ENCODE results near the gene MPPED2. TPM values are rescaled to one million over a fixed set of nuclear protein-coding genes. Genes with fewer than 3 reads are reported as not detected.

Gene MPPED2
- total and polyA plus RNA-seq, 10 of the 15 experiments (the other 5 are each of a cell fraction or from before 2014, with no cell fraction given), result not detected

GRCh38 chr11:30395751-30396150 is 190.4 kb downstream of the MPPED2 start:
- Histone ChIP-seq H2AFZ (ENCODE audit: control insufficient read depth, low read depth, low read length) (no peak overlapping the region), H3K4me1 (ENCODE audit: control insufficient read depth, insufficient read depth, low read length) (no peaks in the 10 kb centered on the region), H3K27me3 (replicated peaks in 1 of 2; ENCODE audit: control insufficient read depth in 2 of 2, insufficient read depth in 2 of 2, low read length in 1 of 2) (no peaks in the 10 kb centered on the region; a peak in 1 of 4 replicates), H3K4me3 (no peak overlapping the region), H4K20me1 (ENCODE audit: control insufficient read depth, insufficient read depth) (no peaks in the 10 kb centered on the region), H3K9me3 (replicated peaks; ENCODE audit: control insufficient read depth, insufficient read depth, low read length) (no peaks in the 10 kb centered on the region), H3K9ac (ENCODE audit: control insufficient read depth, insufficient read depth, low read length) (no peak overlapping the region), H3K27ac (ENCODE audit: control insufficient read depth, insufficient read depth) (no peak overlapping the region), H3K4me2 (ENCODE audit: control insufficient read depth, insufficient read depth) (no peak overlapping the region), H3K36me3 (ENCODE audit: control insufficient read depth in 2 of 2, insufficient read depth in 2 of 2, low read length in 1 of 2) (no peaks in the 10 kb centered on the region), H3K79me2 (ENCODE audit: control insufficient read depth, insufficient read depth, low read length) (no peaks in the 10 kb centered on the region)
- BruUV-seq (replicated peaks), result no TSS peak
- ATAC-seq, result no peak
- ChIA-PET SMC1A (ENCODE audit: uncharacterized antibody, unreplicated experiment) (no interaction called here), RAD21 (ENCODE audit: unreplicated experiment) (no interaction called here), CTCF (no interaction called here), POLR2A (no interaction called here)
- FAIRE-seq, result no peak
- TF ChIP-seq ZNF207 (IDR thresholded peaks at IDR 0.05; ENCODE audit: borderline replicate concordance) (no peak), EED (IDR thresholded peaks at IDR 0.05; ENCODE audit: low read depth) (no peak), NFIC (IDR thresholded peaks at IDR 0.05; ENCODE audit: low read depth, low read length) (no peak), ZBED1 (IDR thresholded peaks at IDR 0.05; ENCODE audit: borderline replicate concordance) (no peak), MLLT1 (IDR thresholded peaks at IDR 0.05) (no peak), ZNF592 (IDR thresholded peaks at IDR 0.05) (no peak), E2F8 (IDR thresholded peaks at IDR 0.05; ENCODE audit: low read depth, partially characterized antibody) (no peak), ETV6 (conservative IDR thresholded peaks at IDR 0.05 in 1 of 2, IDR thresholded peaks at IDR 0.05 in 1 of 2; ENCODE audit: borderline replicate concordance in 1 of 2, low read depth in 1 of 2) (no peak), NKRF (conservative IDR thresholded peaks at IDR 0.05) (no peak), ZNF622 (IDR thresholded peaks at IDR 0.05) (no peak), CREM (IDR thresholded peaks at IDR 0.05; ENCODE audit: low read depth) (no peak), GATAD2B (conservative IDR thresholded peaks at IDR 0.05; ENCODE audit: low read depth) (no peak), ZZZ3 (IDR thresholded peaks at IDR 0.05; ENCODE audit: control insufficient read depth, insufficient read length, low read depth) (no peak), DPF2 (IDR thresholded peaks at IDR 0.05) (no peak)
- no peak for DNase-seq (ENCODE audit: low read depth, low spot score)
- WGBS (ENCODE audit: insufficient coverage, insufficient replicate concordance, low lambda C conversion rate, missing lambda C conversion rate), result 57% methylated on average over 8 of the region's 8 CpGs
- intact Hi-C loops (cut with micrococcal nuclease; ENCODE audit: unreplicated experiment), result no loop called here
- in situ Hi-C loops (cut with MboI), result no loop called here

Measured in GM12878 (cell line).